ENCODE measurements around the gene ETS1. TPM values are rescaled to one million over a fixed set of nuclear protein-coding genes. Genes with fewer than 3 reads are reported as not detected.

ETS1 gene
- total RNA-seq, 2 experiments from 2014 or later, result 203 to 466 TPM

- ChIA-PET POLR2A (interaction anchor here (1.1 to 1.6 kb wide), 3 partner anchors 12 to 71 kb away, joined by 3 to 5 read pairs (median 4); no protein-coding TSS in a partner anchor), CTCF (ENCODE audit: unreplicated experiment) (no interaction called here)
- intact Hi-C loops (cut with micrococcal nuclease; ENCODE audit: unreplicated experiment), result no loop called here
- Histone ChIP-seq H3K4me2 (ENCODE audit: low read length) (no peak overlapping the region), H3K4me1 (ENCODE audit: insufficient read depth, low read length, poor library complexity, severe bottlenecking) (peaks cover 6% of the 10 kb centered on the region), H4K20me1 (ENCODE audit: insufficient read depth, low read length) (no peaks in the 10 kb centered on the region), H3K36me3 (ENCODE audit: insufficient read depth, low read length) (no peaks in the 10 kb centered on the region), H3K9me3 (ENCODE audit: low read length) (no peaks in the 10 kb centered on the region), H2AFZ (ENCODE audit: low read length) (no peak overlapping the region), H3K4me3 (ENCODE audit: low read depth, low read length, poor library complexity, severe bottlenecking) (no peak overlapping the region), H3K27ac (ENCODE audit: low read depth, low read length, poor library complexity, severe bottlenecking) (no peak overlapping the region), H3K9me2 (ENCODE audit: insufficient read depth, low read length) (no peaks in the 10 kb centered on the region), H3K79me2 (ENCODE audit: insufficient read depth, low read depth, low read length) (no peaks in the 10 kb centered on the region)
- BruUV-seq (replicated peaks), result no TSS peak
- no peak for DNase-seq (ENCODE audit: low spot score)
- TF ChIP-seq EZH2phosphoT487 (IDR thresholded peaks at IDR 0.05; ENCODE audit: borderline replicate concordance, low read depth, low read length) (no peak), CTCF (conservative IDR thresholded peaks at IDR 0.05; ENCODE audit: low read length) (no peak)
Observed at GRCh38 chr11:128588093-128588492, 735 bp upstream of the ETS1 start.

GRCh38 chr11:128586689-128587088 lies 669 bp downstream of the ETS1 start:
- BruUV-seq (replicated peaks), result no TSS peak
- no peak overlapping the region for H3K4me3 ChIP-seq (ENCODE audit: low read depth, low read length, poor library complexity, severe bottlenecking)

More at GRCh38 chr11:128586689-128587088, 669 bp downstream of the ETS1 start:
- ChIA-PET POLR2A (interaction anchor here (0.6 to 2.6 kb wide), 6 partner anchors 9 to 367 kb away, joined by 3 to 8 read pairs (median 5); no protein-coding TSS in a partner anchor), CTCF (ENCODE audit: unreplicated experiment) (no interaction called here)
- H3K9me3 ChIP-seq (ENCODE audit: low read length), result no peaks in the 10 kb centered on the region
- no peak overlapping the region for H2AFZ ChIP-seq (ENCODE audit: low read length)
- no peak for DNase-seq (ENCODE audit: low spot score)
- no peak overlapping the region for H3K27ac ChIP-seq (ENCODE audit: low read depth, low read length, poor library complexity, severe bottlenecking)
- intact Hi-C loops (cut with micrococcal nuclease; ENCODE audit: unreplicated experiment), result no loop called here
- no peak overlapping the region for H3K4me2 ChIP-seq (ENCODE audit: low read length)
- H3K4me1 ChIP-seq (ENCODE audit: insufficient read depth, low read length, poor library complexity, severe bottlenecking), result peaks cover 6% of the 10 kb centered on the region
- no peaks in the 10 kb centered on the region for H3K79me2 ChIP-seq (ENCODE audit: insufficient read depth, low read depth, low read length)
- no peaks in the 10 kb centered on the region for H4K20me1 ChIP-seq (ENCODE audit: insufficient read depth, low read length)
- no peaks in the 10 kb centered on the region for H3K36me3 ChIP-seq (ENCODE audit: insufficient read depth, low read length)
- no peaks in the 10 kb centered on the region for H3K9me2 ChIP-seq (ENCODE audit: insufficient read depth, low read length)
- TF ChIP-seq CTCF (conservative IDR thresholded peaks at IDR 0.05; ENCODE audit: low read length), result no peak
- no peak for TF ChIP-seq EZH2phosphoT487 (IDR thresholded peaks at IDR 0.05; ENCODE audit: borderline replicate concordance, low read depth, low read length)
